PC-9 (cell line): ENCODE data around the gene PKN2.

ENCODE experiments used
- EZH2 ChIP-seq: fragments of 200-600 bp; sonication (generic); IDR thresholded peaks from 2 replicates; pipeline ENCODE4 v1.8.0; 2017; ENCODE audit warnings: antibody characterized with exemption, low read depth
- TF ChIP-seq, protein P1 (sequence below): fragments of 200-600 bp; sonication (generic); conservative IDR thresholded peaks from 2 replicates; pipeline ENCODE4 v1.6.1; 2017; ENCODE audit warnings: mixed run types, antibody characterized with exemption, mild to moderate bottlenecking, moderate library complexity

DNA sequence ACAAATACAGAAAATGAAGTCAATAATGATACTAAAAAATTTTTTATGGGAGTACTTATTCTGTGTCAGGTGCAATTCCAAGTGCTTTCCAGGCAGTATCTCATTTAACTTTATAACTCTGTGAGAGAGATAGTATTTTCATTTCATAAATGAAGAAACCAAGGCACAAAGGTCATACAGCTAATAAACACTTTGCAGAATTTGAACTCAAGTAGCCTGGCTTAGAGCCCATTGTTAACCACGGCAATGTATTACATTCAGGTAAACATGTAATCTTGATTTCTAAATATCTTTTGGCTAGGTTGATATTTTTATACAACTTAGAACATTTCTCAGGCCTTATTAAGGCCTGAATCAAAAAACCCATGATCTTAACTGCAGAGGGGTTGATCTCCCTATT lies 28.9 kb upstream of the PKN2 start:
- TF ChIP-seq, protein P1, sequence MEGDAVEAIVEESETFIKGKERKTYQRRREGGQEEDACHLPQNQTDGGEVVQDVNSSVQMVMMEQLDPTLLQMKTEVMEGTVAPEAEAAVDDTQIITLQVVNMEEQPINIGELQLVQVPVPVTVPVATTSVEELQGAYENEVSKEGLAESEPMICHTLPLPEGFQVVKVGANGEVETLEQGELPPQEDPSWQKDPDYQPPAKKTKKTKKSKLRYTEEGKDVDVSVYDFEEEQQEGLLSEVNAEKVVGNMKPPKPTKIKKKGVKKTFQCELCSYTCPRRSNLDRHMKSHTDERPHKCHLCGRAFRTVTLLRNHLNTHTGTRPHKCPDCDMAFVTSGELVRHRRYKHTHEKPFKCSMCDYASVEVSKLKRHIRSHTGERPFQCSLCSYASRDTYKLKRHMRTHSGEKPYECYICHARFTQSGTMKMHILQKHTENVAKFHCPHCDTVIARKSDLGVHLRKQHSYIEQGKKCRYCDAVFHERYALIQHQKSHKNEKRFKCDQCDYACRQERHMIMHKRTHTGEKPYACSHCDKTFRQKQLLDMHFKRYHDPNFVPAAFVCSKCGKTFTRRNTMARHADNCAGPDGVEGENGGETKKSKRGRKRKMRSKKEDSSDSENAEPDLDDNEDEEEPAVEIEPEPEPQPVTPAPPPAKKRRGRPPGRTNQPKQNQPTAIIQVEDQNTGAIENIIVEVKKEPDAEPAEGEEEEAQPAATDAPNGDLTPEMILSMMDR: no peak
- no peak for TF ChIP-seq EZH2
